MCF 10A (cell line): ENCODE results near the gene GAREM2. TPM values are rescaled to one million over a fixed set of nuclear protein-coding genes. Genes with fewer than 3 reads are reported as not detected.
A peak's percentile ranks its signal among the peaks of the same experiment; 100 is the strongest.

ENCODE experiments used
- BruUV-seq: library from RNA; stranded (reverse); fragments of 400-500 nt; replicated peaks from 2 replicates; lab custom pipeline; 2021; lab: Mats Ljungman, UMichigan
- CTCF ChIA-PET: fragments of 300-600 bp; sonication (Branson Sonifier 250); formaldehyde crosslinking; extraction: SDS; loops from one replicate; lab custom pipeline; 2021; ENCODE audit warnings: antibody characterized with exemption, inconsistent platforms; lab: Yijun Ruan, JAX
- POLR2A ChIA-PET: fragments of 300-600, 350-650 bp; sonication (Branson Sonifier 250); formaldehyde crosslinking; extraction: SDS; loops from one replicate; lab custom pipeline; 2020; ENCODE audit warnings: antibody characterized with exemption, inconsistent platforms; lab: Yijun Ruan, JAX
- DNase-seq: peaks from one replicate; pipeline ENCODE4 v3.0.0-alpha.2; 2018; ENCODE audit not compliant: unreplicated experiment
- H3K27ac Mint-ChIP-seq: one replicate; pipeline ENCODE4 v1.8.0; 2022; ENCODE audit warnings: mild to moderate bottlenecking, low read depth, mixed read lengths; ENCODE audit not compliant: unreplicated experiment
- H3K27me3 Mint-ChIP-seq: one replicate; pipeline ENCODE4 v1.8.0; 2022; ENCODE audit warnings: mixed read lengths; ENCODE audit not compliant: insufficient read depth, unreplicated experiment
- H3K36me3 Mint-ChIP-seq: one replicate; pipeline ENCODE4 v1.8.0; 2022; ENCODE audit warnings: mild to moderate bottlenecking, moderate library complexity, mixed read lengths; ENCODE audit not compliant: insufficient read depth, unreplicated experiment
- H3K4me1 Mint-ChIP-seq: one replicate; pipeline ENCODE4 v1.8.0; 2022; ENCODE audit warnings: mixed read lengths; ENCODE audit not compliant: insufficient read depth, unreplicated experiment
- H3K4me3 Mint-ChIP-seq: one replicate; pipeline ENCODE4 v1.8.0; 2022; ENCODE audit warnings: mild to moderate bottlenecking, moderate library complexity, mixed read lengths; ENCODE audit not compliant: unreplicated experiment
- H3K9me3 Mint-ChIP-seq: one replicate; pipeline ENCODE4 v1.8.0; 2022; ENCODE audit warnings: mixed read lengths; ENCODE audit not compliant: unreplicated experiment
- intact Hi-C: fragments of 100-400 bp; cut with micrococcal nuclease; formaldehyde crosslinking; loops from 2 replicates; pipeline ENCODE4 v1.14.1; 2022
- total RNA-seq: library from RNA; stranded (reverse); gene quantifications from 2 replicates; pipeline ENCODE4 v1.2.3, GENCODE V29; 2022
- TF ChIP-seq, protein P1 (sequence below): fragments of 200-600 bp; IDR thresholded peaks from one replicate; pipeline ENCODE4 v1.8.0; 2022; ENCODE audit warnings: antibody characterized with exemption, mild to moderate bottlenecking; ENCODE audit not compliant: unreplicated experiment

Gene GAREM2
- total RNA-seq, 1 experiment from 2014 or later, result 0.23 TPM

- Mint-ChIP-seq H3K36me3 (peaks cover 18% of the 10 kb centered on the region), H3K9me3 (no peaks in the 10 kb centered on the region), H3K4me3 (no peak overlapping the region), H3K27me3 (no peaks in the 10 kb centered on the region), H3K27ac (no peak overlapping the region), H3K4me1 (peaks cover 6% of the 10 kb centered on the region)
- TF ChIP-seq, protein P1, sequence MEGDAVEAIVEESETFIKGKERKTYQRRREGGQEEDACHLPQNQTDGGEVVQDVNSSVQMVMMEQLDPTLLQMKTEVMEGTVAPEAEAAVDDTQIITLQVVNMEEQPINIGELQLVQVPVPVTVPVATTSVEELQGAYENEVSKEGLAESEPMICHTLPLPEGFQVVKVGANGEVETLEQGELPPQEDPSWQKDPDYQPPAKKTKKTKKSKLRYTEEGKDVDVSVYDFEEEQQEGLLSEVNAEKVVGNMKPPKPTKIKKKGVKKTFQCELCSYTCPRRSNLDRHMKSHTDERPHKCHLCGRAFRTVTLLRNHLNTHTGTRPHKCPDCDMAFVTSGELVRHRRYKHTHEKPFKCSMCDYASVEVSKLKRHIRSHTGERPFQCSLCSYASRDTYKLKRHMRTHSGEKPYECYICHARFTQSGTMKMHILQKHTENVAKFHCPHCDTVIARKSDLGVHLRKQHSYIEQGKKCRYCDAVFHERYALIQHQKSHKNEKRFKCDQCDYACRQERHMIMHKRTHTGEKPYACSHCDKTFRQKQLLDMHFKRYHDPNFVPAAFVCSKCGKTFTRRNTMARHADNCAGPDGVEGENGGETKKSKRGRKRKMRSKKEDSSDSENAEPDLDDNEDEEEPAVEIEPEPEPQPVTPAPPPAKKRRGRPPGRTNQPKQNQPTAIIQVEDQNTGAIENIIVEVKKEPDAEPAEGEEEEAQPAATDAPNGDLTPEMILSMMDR, result no peak
- no TSS peak for BruUV-seq
- ChIA-PET CTCF (interaction anchor here (0.5 to 4.0 kb wide), 17 partner anchors 11 to 552 kb away, joined by 3 to 40 read pairs (median 4); no protein-coding TSS in a partner anchor), POLR2A (interaction anchor here (0.6 to 1.6 kb wide), 3 partner anchors 153 to 193 kb away, joined by 3 to 4 read pairs (median 4); no protein-coding TSS in a partner anchor)
- DNase-seq, result no peak
- intact Hi-C loops, result no loop called here
Measured at GRCh38 chr2:26144031-26144430, 28.9 kb upstream of the GAREM2 start.

DNA sequence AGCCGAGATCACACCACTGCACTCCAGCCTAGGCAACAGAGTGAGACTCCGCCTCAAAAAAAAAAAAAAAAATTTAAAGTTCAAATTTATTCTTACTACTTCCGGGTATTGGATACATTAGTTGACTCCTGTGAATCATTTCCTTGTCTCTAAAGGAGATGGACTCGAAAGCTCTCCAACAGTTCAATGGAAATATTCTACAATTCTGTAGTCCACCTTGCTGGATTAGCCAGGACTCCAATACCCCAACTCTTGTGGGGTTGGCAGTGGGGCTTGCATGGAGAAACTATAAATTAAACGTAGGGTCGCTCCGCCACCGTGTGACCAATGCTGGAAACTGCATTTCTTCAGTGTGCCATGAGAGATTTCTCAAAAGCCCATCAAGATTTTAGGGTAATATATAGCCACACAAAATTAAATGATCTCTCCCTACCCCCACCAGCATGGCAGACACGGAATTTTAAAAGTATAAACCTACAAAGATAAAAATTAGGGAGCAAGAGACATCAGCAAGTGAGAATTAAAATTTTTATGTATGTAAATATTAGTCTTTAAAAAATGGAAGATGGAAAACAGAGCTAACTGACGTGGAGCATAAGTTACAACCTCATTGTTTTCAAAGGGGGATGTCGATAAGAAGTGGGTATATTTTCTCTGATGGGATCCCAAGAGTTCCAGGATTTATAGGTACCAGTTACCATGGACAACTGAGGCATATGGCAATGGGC lies 27.8 kb upstream of the GAREM2 start:
- peak; percentile 74 for DNase-seq
- Mint-ChIP-seq H3K27ac (peak overlapping the region; percentile 72), H3K9me3 (no peaks in the 10 kb centered on the region), H3K36me3 (peaks cover 12% of the 10 kb centered on the region), H3K4me3 (no peak overlapping the region), H3K27me3 (peaks cover 6% of the 10 kb centered on the region), H3K4me1 (peaks cover 6% of the 10 kb centered on the region)
- ChIA-PET CTCF (interaction anchor here (0.6 to 4.0 kb wide), 28 partner anchors 12 to 553 kb away, joined by 3 to 40 read pairs (median 4); no protein-coding TSS in a partner anchor), POLR2A (interaction anchor here (0.6 to 3.5 kb wide), 6 partner anchors 112 to 293 kb away, joined by 4 to 16 read pairs (median 5); partner anchors contain the start of gene RAB10)
- TF ChIP-seq, protein P1, result peak; percentile 84
- intact Hi-C loops, result loop anchor here (1.0 to 5.0 kb wide), 5 partner anchors 57 to 538 kb away; no protein-coding TSS in a partner anchor
- BruUV-seq, result no TSS peak

DNA sequence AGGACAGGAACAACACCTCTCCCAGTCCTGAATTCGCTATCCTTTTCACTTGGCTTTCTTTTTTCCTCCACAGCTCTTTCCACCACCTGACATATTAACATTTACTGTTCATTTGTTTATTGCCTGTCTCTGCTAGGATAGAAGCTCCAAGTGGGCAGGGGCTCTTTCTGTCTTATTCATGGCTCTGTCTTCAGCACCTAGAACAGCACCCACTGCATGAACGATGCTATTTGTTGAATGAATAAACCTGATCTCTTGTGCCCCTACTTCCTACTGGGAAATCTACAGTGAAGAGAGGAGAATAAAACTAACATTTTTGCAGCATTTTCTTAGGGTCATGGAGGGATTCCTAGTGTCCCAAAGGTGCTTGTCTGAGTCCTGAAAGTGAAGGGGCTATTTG lies 24.4 kb upstream of the GAREM2 start:
- DNase-seq, result no peak
- Mint-ChIP-seq H3K27me3 (peaks cover 12% of the 10 kb centered on the region), H3K4me3 (no peak overlapping the region), H3K4me1 (peaks cover 6% of the 10 kb centered on the region), H3K9me3 (no peaks in the 10 kb centered on the region), H3K27ac (no peak overlapping the region), H3K36me3 (peaks cover 4% of the 10 kb centered on the region)
- ChIA-PET CTCF (interaction anchor here (0.6 to 2.5 kb wide), 4 partner anchors 157 to 541 kb away, joined by 3 to 23 read pairs (median 6); no protein-coding TSS in a partner anchor), POLR2A (interaction anchor here (1.1 kb wide), 1 partner anchor 12 kb away, joined by 4 read pairs; no protein-coding TSS in a partner anchor)
- intact Hi-C loops, result loop anchor here (5.0 kb wide), 1 partner anchor 541 kb away; no protein-coding TSS in a partner anchor
- TF ChIP-seq, protein P1, result no peak
- no TSS peak for BruUV-seq

DNA sequence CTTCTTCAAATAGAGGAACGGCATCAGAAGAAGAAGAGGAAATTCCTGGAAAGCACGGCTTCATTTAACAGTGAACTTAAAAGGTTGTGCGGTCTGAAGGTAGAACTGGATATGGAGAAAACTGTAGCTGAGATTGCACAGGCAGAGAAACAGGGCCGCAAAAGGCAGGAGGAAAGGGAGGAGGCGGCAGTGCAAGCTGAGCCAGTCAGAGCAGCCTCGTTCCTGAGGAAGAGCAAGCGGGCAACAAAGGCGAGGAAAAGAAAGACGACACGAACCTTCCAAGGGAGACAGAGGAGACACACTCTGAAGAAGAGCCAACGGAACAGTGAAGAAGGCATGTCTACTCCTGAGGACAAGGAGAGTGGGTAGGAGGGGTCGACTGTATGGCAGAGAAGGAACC lies 22.6 kb upstream of the GAREM2 start:
- TF ChIP-seq, protein P1, result no peak
- no peak for DNase-seq
- Mint-ChIP-seq H3K27me3 (peaks cover 12% of the 10 kb centered on the region), H3K9me3 (no peaks in the 10 kb centered on the region), H3K36me3 (peaks cover 4% of the 10 kb centered on the region), H3K4me1 (peaks cover 2% of the 10 kb centered on the region), H3K4me3 (no peak overlapping the region), H3K27ac (no peak overlapping the region)
- no TSS peak for BruUV-seq
- ChIA-PET CTCF (no interaction called here), POLR2A (interaction anchor here (0.9 to 1.1 kb wide), 2 partner anchors 10 to 177 kb away, joined by 3 read pairs; no protein-coding TSS in a partner anchor)
- intact Hi-C loops, result no loop called here
